Cardiac septum (tissue), 1 donor: ENCODE measurements around the gene IDI2. TPM values are rescaled to one million over a fixed set of nuclear protein-coding genes. Genes with fewer than 3 reads are reported as not detected.
"Not testable (repeated sequence)": the region's sequence is repeated elsewhere in the genome, so short reads cannot be mapped to it uniquely, and the experiment has no call there.

ENCODE experiments used
- DNase-seq: peaks from one replicate; pipeline ENCODE4 v3.0.0-alpha.2; 2020; ENCODE audit warnings: low spot score
- intact Hi-C: fragments of 100-400 bp; cut with DNase I; formaldehyde crosslinking; loops from one replicate; pipeline ENCODE4 v1.14.0; 2022
- long read RNA-seq: library from polyadenylated mRNA; unstranded; transcript quantifications from one replicate; pipeline ENCODE4 v2.0.0, GENCODE V29; 2021
- total RNA-seq: library from RNA; stranded (reverse); fragmentation: NEBNext Ultra II Directional; extraction: Animal tissue kit (Norgen Biotek cat#: 25700); gene quantifications from one replicate; pipeline ENCODE4 v1.2.1, GENCODE V29; 2021
- donor health status: DM: no; HTN: no; CAD: no.

The IDI2 gene
- 0.51 TPM for total RNA-seq
- long read RNA-seq: 0 reads

DNA sequence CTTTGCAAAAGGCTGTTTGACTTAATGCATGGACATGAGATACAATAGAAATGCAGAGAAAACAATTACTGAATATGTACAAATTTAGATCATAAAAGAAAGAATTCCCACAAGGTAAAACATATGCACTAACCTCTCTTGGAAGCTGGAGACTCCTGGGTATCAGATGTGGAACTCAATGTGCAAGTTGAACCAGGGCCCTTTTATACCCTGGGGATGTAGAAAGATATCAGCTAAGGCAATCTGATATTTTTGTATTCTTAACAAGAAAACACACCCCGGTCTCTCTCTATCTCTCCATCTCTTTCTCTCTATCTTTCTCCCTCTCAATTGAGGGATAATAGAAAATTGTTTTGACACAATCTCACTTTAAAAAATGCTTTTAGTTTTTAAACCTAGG, at the start of gene IDI2:
TSS of gene IDI2 (minus strand) at position 177 of the 400 bp plus-strand sequence. CDS start 1,136 bp downstream, outside the sequence.
- DNase-seq: no peak
- intact Hi-C loops: no loop called here

DNA sequence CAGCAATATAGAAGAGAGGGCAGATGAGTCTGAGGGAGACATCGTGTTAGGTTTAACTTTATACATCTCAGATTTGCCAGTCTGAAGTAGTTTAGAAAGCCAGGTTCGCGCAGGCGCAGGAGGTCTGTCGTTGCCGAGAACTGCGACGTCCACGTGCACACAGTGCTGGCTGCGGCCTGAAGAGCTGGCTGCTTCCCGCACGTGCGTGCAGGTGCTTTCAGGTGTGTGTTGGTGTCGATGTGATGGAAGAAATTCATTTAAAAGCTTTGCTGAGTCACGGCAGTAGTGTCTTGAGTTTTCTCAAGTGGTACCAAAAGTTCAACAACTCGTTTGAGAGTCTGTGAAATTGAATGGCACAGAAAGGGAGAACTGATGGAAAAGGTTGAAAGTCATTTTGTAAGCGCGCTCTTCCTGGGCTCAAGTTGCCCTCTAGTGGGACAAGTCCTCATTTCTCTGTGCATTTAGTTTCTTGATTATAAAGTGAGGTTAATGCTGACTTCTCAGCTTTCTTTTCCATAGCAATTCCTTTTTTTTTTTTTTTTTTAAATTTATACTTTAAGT, 49.2 kb upstream of the IDI2 start:
- DNase-seq: no peak
- intact Hi-C loops: no loop called here

DNA sequence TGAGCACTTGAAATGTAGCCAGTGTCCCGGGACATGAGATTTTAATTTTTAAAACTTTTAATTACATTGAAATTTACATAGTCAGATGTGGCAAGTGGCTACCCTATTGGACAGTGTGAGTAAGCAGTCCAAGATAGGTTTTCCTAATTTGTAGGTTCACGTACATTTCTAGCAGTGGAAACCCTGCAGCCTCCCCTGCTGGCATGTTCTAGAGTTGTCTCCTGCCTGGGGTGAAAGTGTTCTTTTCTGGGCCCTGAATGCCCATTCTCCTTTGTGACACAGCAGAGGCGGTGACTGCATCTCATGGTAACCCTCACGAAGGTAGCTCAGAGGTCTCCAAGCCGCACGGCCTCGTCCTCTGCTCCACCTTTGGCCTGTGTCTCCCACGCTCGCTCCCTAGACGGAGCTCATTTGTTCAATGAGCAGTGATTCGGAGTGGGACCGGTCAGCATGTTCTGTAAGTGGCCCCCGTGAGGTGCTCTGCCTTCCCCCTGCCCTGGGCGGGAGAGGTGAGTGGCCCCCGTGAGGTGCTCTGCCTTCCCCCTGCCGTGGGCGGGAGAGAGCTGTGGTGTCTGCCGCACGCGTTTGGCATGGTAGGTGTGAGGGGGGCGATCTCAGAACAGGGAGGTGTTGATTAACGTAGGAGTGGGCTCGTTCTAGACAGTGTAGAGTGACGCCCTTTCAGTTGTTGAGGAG, 48.5 kb upstream of the IDI2 start:
- no peak for DNase-seq
- intact Hi-C loops: no loop called here

DNA sequence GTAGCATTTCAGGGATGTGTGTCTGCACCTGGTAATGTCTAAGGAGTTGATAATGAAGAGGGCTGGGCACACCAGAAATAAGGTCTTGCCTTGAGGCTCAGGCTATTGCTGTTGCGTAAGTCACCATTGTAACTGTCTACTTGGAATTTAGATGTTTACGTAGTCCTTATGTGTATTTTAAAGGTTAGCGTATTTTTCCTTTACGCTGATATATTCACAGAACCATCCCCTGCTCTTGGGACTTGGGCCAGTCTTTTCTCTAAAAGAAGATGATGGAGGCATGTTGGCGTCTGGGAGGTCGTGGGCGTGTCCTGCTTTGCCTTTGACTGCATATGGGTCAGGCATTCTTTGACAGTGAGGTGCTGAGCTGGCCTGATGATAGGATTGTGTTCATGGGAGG, 45.3 kb upstream of the IDI2 start:
- intact Hi-C loops: no loop called here
- DNase-seq: no peak

DNA sequence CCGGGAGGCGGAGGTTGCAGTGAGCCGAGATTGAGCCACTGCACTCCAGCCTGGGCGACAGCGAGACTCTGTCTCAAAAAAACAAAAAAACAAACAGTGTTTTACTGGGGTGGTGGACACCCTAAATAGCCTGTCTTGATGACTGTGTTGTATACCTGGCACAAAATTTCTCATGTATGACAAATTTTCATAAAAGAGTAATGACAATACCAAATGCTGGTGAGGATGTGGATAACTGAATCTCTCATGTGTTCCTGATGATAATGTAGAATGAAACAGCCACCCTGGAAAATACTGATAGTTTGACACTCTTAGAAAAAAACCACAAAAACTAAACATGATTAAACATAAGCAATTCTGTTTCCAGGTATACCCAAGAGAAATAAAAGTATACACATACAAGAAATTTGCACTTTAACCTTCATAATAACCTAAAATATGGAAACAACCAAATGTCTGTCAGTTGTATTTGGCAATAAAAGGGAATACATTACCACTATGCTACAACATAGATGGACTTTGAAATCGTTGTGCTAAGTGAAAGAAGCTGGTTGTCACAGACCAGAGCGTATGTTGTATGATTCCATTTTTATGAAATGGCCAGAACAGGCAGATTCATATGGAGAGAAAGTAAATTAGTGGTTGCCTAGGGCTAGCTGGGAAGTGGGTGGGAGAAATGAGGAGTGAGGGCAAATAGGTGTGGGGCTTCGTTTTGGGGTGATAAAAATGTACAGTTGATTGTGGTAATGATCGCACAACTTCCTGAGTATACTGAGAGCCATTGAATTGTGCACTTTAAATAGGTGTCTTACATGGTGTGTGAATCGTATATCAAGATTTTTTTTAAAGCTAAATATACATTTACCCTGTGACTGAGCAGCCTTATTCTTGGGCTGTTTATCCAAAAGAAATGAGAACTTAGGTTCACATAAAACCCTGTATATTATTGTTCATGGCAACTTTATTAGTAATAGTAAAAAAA, 43.0 kb upstream of the IDI2 start:
- no peak for DNase-seq
- intact Hi-C loops: no loop called here

DNA sequence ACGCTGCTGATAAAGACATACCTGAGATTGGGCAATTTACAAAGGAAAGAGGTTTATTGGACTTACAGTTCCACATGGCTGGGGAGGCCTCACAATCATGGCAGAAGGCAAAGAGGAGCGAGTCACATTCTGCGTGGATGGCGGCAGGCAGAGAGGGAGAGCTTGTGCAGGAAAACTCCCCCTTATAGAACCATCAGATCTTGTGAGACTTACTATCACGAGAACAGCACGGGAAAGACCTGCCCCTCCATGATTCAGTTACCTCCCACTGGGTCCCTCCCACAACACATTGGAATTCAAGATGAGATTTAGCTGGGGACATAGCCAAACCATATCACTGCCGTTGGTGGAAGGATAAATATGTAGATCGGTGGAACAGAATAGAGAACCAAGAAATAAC, 41.1 kb upstream of the IDI2 start:
- DNase-seq, intact Hi-C loops: not testable (repeated sequence)

DNA sequence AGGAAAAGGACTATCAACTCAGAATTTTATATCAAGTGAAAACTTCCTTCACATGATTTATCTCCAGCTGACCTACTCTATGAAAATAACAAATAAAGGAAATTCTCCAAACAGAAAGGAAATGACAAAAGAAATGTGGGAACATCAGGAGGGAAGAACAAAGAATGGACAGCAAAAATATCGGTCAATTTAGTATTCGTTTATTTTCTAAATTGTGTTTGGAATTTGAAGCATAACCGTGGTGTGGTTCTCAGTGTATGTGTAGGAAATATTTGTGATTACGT, 39.2 kb upstream of the IDI2 start:
- DNase-seq: no peak
- intact Hi-C loops: no loop called here

DNA sequence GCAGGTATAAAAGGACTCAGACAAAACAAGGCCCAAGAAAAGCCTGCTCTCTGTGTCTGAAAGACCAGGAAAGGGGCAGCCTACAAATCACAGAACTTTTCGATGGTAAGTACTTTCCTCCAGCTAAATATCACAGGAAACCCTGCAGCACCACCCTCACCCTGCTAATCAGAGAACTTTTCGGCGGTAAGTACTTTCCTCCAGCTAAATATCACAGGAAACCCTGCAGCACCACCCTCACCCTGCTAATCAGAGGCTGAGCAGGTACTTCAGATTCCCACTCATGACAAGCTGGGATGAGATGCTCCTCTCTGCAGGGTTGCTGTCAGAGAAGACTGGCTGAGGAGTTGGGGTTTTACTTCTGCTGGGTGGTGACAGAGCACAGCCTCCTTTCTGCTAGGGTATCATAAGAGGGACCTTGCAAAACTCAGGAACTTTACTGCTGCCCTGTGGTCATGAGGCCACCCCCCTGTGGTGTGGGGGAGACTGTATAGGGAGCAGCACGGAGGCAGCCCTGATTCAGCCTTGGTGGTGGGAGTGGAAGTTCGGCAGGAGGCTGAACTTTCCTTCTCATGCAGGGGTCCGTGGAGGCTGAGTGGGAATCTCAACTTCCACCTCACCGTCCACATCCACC, 37.7 kb upstream of the IDI2 start:
- intact Hi-C loops: no loop called here
- DNase-seq: no peak

DNA sequence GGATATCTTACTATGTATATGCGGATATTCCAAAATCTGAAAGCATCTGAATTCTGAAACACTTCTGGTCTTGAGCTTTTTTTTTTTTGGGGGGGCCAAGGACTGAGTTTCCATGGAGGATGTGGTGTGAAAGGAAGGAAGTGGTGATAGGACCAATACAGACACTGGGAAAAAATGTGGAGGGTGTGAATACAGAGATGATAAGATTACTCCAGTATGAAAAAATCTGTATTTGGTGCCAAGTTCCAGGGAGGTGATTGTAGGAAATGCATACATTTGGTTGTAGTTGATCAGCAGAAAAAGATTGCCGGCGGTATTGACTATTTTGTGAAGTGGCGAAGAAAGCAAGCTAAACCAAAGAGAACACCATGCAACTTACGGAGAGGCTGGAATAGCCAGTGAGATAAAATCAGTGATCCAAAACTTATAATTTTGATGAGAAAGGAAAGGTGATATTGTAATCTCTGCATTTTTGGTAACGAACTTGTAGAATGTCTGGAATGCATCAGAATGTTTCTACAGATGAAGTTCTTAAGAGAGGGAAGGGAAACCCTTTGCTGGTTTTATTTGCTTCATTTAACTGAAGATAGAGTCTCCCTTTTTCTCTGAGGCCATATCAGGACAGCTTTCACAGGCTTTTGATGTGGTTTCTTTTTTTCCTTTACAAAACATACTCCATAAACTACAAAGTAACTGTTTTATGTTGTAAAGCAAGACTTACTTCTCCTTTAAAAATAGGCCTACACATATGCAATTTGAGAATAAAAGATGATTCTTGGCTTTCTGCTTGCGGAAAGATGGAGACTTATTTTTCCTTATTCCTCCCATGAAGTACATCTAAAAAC, 36.5 kb upstream of the IDI2 start:
- DNase-seq: no peak
- intact Hi-C loops: no loop called here

DNA sequence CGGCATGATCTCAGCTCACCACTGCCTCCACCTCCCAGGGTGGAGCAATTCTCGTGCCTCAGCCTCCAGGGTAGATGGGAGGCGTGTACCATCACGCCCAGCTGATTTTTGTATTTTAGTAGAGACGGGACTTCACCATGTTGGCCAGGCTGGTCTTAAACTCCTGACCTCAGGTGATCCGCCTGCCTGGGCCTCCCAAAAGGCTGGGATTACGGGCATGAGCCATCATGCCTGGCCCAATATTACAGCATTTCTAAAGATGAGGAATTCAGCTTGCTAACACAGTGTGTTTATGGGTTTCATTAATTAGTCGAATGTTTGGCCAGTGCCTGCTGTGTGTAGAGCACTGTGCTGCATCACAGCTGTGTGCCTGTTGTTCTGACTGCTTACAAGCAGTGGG, 34.2 kb upstream of the IDI2 start:
- no peak for DNase-seq
- intact Hi-C loops: loop anchor here (5.0 kb wide), 1 partner anchor 128 kb away; the partner anchor contains the start of gene LARP4B

DNA sequence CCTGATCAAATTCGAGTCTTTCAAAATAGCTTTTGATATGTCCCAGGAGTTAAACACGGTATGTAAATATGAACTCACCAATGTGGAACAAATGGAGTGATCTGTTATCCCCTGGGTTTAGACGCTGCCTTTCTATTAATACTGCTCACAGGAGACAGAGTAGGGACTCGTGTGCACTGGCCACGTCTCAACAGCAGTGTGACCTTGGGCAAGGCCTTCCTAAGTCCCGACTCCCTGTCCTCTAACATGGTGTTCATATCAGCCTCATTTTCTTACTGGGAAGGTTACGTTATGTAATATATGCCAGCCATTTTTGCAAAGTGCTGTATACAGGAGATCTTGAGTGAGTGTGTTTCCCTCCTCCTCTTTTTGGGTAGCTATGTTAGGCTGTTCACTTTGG, 32.4 kb upstream of the IDI2 start:
- no peak for DNase-seq
- intact Hi-C loops: loop anchor here (5.0 kb wide), 1 partner anchor 126 kb away; the partner anchor contains the start of gene LARP4B

DNA sequence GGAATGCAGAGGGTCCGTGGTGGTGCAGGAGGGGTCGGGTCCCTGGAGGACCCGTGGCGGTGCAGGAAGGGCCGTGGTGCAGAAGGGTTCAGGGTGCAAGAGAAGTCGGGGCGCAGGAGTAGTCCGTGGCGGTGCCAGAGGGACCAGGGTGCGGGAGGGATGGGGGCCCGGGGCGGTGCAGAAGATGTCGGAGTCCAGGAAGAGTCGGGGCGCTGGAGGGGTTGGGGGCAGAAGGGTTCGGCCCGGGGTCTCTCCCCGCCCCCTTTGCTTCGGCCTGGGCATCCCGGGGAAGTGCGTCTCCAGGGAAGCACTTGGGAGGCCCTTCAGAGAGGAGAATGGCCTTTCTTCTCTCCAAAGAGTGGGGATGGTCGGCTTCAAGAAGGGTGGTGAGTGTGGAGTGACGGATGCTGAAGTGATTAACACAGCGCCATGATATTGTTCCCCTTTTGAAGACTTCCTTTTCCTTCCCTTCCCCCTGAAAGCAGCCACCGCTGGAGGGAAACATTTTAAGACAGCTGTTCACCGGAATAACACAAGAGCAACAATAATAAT, 31.5 kb upstream of the IDI2 start:
- intact Hi-C loops: loop anchor here (5.0 kb wide), 1 partner anchor 125 kb away; the partner anchor contains the start of gene LARP4B
- DNase-seq: no peak

DNA sequence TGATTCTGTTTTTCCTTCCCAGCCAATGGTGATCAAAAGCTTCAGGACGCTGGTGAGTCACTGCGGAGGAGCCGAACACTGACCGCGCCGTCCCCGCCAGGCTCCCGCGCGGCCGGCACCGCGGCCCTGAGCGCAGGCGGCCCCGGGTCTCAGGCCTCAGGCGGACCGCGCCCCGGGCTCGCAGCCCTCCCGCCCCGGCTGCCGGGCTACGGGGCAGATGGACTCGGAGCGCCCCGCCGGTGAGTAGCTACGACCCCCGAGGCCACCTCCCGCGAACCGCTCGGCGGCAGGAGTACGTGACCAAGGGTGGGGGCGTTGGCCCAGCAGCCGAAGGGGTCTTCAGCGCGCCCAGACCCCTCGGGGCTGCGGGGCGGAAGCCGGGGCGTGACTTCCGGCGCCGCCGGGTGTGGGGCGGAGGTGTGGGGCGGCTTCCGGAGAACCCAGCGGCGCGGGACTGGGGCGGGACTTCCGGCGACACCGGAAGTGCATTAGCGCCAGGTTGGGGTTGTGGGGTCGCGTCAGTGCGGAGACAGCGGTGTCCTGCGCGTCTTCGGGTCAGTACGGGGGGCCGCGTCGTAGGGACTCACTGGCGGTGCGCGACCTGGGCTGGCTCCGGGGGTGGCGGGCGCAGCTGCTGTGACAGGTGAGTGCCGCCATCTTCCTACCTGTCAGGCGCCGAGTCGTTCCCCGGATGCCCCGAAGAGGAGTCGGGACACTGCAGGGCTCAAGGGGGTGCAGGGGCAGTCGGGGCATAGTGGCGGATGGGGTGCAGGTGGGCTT, 30.9 kb upstream of the IDI2 start, which contains the start of gene WDR37:
TSS of gene WDR37 (plus strand) at position 60 of the 780 bp plus-strand sequence. CDS start 15,771 bp downstream, outside the sequence.
- peak; percentile 93 for DNase-seq
- intact Hi-C loops: loop anchor here (5.0 kb wide), 1 partner anchor 124 kb away; the partner anchor contains the start of gene LARP4B

DNA sequence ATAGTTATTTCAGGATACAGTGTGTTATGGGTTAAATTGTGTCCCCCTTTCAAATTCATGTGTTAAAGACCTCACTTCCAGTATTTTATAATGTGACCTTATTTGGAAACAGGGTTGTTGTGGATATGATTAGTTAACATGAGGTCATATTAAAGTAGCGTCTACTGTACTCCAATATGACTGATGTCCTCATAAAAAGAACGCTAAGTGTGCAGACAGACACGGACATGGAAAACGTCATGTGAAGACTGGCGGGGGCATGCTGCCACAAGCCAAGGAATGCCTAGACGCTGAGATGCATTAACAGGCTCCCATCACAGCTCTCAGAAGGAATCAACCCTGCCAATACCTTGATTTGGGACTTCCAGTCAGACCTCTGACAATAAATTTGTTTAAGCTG, 29.0 kb upstream of the IDI2 start:
- DNase-seq: no peak
- intact Hi-C loops: loop anchor here (5.0 kb wide), 1 partner anchor 122 kb away; the partner anchor contains the start of gene LARP4B

DNA sequence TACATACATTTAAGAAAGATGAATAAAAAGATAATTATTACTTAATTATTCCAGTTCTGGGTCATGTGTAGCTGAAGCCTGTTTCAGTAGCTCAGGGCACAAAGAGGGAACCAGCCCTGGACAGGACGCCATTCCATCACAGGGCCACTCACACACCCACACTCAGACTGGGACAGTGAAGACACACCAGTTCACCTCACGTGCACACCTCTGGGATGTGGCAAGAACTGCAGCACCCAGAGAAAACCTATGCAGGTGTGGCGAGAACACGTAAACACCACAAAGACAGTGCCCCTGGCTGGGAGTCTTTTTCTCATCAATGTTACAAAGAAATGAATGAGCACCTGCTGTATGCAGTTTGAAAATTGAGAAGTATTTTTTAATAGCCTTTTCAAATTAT, 24.9 kb upstream of the IDI2 start:
- intact Hi-C loops: no loop called here
- no peak for DNase-seq

DNA sequence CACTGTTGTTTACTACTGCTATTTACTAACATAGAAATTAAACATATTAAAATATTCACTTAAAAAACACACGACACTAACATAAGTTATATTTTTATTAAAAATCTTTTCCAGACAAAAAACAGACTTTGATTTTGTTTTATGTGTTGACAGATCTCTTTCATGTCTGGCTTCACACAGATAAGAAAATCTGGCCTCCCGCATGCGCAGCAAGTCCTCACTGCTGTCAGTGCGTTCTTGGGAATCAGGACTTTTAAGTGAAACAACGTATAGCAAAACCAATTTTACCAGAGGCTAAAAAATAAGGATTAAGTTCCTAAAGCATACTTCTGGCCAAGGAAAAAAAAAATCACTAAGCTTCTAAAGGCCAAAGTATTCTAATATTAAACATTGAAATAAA, 24.5 kb upstream of the IDI2 start:
- no peak for DNase-seq
- intact Hi-C loops: no loop called here

DNA sequence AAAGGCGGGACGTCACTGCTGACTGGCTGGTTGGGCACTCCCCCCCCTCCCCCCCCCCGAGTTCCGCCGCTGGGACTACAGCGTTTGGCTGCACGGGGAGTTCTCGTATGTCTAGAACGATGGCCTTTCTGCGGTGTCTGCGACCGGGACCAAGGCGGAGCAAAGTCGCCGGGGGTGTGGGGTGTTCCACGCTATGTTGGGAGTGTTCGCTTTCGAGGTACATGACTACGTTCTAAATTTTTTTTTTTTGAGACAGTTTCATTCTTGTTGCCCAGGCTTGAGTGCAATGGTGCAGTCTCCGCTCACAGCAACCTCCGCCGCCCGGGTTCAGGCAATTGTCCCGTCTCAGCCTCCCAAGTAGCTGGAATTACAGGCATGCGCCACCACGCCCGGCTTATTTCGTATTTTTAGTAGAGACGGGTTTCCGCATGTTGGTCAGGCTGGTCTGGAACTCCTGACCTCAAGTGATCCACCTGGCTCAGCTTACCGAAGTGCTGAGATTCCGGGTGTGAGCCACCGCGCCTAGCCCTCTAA, 23.8 kb upstream of the IDI2 start:
- DNase-seq: no peak
- intact Hi-C loops: loop anchor here (2.0 kb wide), 1 partner anchor 61 kb away; the partner anchor contains the start of gene GTPBP4
